GM12874 (cell line): ENCODE measurements around the gene KCNIP4.

Experiments
- TF ChIP-seq, protein P1 (sequence below): IDR thresholded peaks from 2 replicates; pipeline ENCODE4 v1.5.1; 2011; ENCODE audit warnings: low read depth, mild to moderate bottlenecking, control low read depth, low read length, moderate library complexity; ENCODE audit not compliant: insufficient read depth

Gene KCNIP4

DNA sequence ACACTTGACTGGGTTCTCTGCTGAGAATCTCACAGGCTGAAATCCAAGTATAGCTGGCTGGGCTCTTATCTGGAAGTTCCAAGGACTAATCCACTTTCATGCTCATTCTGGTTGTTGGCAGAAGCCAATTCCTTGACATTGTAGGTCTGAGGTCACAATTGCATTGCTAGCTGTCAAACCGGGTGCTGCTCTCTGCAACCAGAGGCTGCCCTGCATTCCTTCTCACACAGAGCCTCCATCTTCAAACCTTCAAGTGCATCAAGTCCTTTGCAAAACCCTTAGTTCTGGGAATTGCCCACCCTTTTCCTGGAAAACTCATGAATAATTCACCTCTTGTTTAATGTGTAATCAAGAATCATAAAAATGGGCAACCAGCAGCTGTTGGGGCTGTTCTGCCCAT, 404.2 kb downstream of the KCNIP4 start:
- TF ChIP-seq, protein P1, sequence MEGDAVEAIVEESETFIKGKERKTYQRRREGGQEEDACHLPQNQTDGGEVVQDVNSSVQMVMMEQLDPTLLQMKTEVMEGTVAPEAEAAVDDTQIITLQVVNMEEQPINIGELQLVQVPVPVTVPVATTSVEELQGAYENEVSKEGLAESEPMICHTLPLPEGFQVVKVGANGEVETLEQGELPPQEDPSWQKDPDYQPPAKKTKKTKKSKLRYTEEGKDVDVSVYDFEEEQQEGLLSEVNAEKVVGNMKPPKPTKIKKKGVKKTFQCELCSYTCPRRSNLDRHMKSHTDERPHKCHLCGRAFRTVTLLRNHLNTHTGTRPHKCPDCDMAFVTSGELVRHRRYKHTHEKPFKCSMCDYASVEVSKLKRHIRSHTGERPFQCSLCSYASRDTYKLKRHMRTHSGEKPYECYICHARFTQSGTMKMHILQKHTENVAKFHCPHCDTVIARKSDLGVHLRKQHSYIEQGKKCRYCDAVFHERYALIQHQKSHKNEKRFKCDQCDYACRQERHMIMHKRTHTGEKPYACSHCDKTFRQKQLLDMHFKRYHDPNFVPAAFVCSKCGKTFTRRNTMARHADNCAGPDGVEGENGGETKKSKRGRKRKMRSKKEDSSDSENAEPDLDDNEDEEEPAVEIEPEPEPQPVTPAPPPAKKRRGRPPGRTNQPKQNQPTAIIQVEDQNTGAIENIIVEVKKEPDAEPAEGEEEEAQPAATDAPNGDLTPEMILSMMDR: no peak

DNA sequence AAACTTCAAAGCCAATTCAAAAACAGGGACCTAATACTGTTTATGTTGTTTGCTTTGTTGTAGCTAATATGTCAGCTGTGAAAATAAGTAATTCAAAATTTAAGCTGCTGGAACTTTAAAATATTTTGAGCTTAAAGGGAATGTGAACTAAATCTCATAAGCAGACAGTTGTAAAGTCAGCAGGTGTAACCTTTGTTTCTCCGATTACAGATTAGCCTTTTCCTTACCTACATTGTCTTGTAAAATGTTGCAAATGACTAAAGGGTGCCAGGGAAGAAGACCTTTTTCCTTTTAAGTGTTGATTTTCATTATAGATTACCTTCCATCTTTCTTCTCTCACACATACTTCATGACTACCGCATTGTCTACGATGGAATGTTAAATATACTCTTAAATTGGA, 405.1 kb downstream of the KCNIP4 start:
- TF ChIP-seq, protein P1: no peak

DNA sequence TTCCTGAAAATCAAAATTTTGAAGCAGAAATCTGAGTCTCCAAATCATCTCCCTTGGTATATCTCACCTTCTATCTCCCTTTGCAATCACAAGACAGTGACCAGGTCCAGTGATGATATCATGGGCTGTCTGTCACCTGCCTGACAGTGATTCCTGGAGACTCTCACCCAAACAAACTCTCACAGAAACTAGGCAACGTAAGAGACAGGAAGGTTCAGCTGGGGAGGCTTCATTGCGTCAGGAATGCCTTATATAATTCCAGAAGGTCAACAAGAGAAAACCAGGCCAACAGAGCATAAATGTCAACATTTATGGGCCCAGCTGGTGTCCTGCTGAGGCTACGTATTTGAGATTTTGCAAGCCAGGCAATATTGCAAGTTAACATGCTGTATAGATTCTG, 412.7 kb downstream of the KCNIP4 start:
- TF ChIP-seq, protein P1: no peak

DNA sequence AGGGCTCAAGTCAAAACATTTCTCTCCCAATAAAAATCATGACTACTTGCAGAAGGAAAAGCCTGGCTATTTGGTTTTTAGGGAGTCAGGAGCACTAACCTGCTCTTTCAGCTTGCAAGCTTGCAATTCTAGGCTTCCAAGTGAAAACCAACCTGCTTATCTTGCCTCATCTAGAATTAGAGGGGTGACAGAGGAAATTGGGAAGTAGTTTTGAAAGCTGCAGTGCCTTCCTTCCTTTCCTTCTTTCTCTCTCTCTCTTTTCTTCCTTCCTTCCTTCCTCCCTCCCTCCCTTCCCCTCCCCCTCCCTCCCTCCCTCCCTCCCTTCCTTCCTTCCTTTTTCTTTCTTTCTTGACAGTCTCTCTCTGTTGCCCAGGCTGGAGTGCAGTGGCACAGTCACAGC, 417.5 kb downstream of the KCNIP4 start:
- TF ChIP-seq, protein P1: no peak

DNA sequence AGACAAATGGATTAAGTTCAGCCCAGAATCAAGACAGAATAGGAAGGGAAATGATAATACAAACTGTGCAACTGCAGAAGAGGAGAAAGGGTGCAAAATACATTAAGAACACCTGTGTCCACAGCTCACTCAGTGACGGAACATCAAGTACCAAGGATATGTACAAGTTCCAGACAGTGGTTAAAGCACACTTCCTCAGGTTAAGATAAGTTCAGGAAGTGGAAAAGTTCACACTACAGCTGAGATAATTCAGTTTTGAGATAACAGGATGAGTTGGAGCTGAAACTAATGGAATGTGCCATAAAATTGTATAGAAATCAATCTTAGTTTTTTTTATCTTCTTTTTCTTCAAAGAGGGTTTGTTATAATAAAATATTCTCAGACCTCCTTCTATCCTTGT, 419.4 kb downstream of the KCNIP4 start:
- TF ChIP-seq, protein P1: no peak

DNA sequence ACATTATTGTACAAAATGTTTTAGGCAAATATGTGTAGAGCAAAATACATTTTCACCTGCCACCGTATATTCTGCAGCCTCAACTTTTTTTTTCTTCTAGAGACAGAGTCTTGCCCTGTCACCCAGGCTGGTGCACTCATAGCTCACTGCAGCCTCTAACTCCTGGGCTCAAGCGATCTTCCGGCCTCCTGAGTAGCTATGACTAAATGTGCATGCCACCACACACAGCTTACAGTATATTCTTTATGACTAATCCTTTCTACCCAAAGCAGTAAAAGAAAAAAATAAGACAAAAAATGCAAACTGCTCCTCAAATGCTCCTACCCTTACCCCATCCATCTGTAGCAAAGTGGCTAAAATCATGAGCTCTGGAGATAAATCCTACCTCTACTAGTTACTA, 426.3 kb downstream of the KCNIP4 start:
- TF ChIP-seq, protein P1: no peak

DNA sequence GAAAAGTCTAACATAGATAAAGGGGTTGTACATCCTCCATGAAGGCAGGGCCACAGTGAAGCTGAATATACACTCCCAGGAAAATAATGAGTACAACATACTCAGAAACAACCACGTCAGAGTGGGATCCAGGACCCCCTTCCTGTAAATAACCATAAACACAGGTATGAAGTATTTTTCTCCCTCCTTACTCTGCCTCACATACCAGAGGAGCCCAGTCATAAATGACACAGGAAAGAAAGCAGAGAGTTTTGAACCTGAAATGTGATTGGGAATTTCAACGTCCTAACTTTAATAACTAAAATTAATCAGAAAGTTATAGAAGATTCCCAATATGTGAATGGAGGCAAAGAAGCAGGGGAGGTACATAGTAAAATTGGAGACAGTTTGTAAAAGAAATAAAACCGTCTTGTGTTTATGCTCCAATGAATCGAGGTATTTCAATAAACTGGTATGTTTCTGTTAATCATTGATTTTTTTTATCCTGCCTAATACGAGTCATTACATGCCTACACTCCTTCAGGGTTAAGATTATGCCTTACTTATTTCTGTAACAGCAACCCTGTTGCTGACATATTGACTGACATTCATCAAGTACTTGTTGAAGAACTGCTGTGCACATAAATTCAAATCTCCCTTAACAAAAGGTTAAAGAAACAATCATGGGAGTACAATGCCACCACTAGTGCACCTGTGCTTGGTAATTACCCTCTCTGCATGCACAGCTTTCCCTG, 431.3 kb downstream of the KCNIP4 start:
- TF ChIP-seq, protein P1: no peak
